Stimulated activated CD8-positive, alpha-beta memory T cell treated with anti-CD3 and anti-CD28 coated beads, Interleukin-7, amount 100 ng/mL, for 4 hours (primary cell): ENCODE measurements around the gene PGAP6.
"Not testable (repeated sequence)": the region's sequence is repeated elsewhere in the genome, so short reads cannot be mapped to it uniquely, and the experiment has no call there.

ENCODE experiments used
- DNase-seq, 2 donors: peaks; one replicate each; pipeline ENCODE4 v3.0.0-alpha.2; 2020; ENCODE audit warnings: low read depth in 2 of 2

The PGAP6 gene

GRCh38 chr16:379183-379960 is 2.4 kb downstream of the PGAP6 start:
- no peak for DNase-seq

GRCh38 chr16:378821-379182 is 3.0 kb downstream of the PGAP6 start:
- no peak for DNase-seq

- DNase-seq: not testable (repeated sequence)
Measured at GRCh38 chr16:378113-378820, 3.5 kb downstream of the PGAP6 start.

- no peak for DNase-seq
Measured at GRCh38 chr16:377419-377951, 4.3 kb downstream of the PGAP6 start.

- no peak for DNase-seq
Measured at GRCh38 chr16:376817-377418, 4.9 kb downstream of the PGAP6 start.

- no peak for DNase-seq
Measured at GRCh38 chr16:375927-376816, 5.6 kb downstream of the PGAP6 start.

- DNase-seq: no peak
Measured at GRCh38 chr16:375212-375611, 6.6 kb downstream of the PGAP6 start.

GRCh38 chr16:374616-374926 is 7.2 kb downstream of the PGAP6 start:
- DNase-seq: no peak

- DNase-seq: no peak
Measured at GRCh38 chr16:373848-374615, 7.7 kb downstream of the PGAP6 start.

GRCh38 chr16:373020-373598 is 8.7 kb downstream of the PGAP6 start:
- DNase-seq: no peak

GRCh38 chr16:372302-372983 is 9.3 kb downstream of the PGAP6 start:
- no peak for DNase-seq

- no peak for DNase-seq
Measured at GRCh38 chr16:371515-372301, 10.1 kb downstream of the PGAP6 start.

- DNase-seq: no peak
Measured at GRCh38 chr16:370979-371514, 10.7 kb downstream of the PGAP6 start.

- peak; percentile 87 to 92 for DNase-seq
Measured at GRCh38 chr16:370443-370842, 11.3 kb downstream of the PGAP6 start, which contains the start of gene MRPL28. MRPL28 (minus strand) TSS chr16:370538; CDS start chr16:370218, 320 bp downstream.

GRCh38 chr16:369866-370436 is 11.8 kb downstream of the PGAP6 start:
- no peak for DNase-seq

- no peak for DNase-seq
Measured at GRCh38 chr16:369275-369865, 12.4 kb downstream of the PGAP6 start.

GRCh38 chr16:368388-369158 is 13.2 kb downstream of the PGAP6 start:
- DNase-seq: no peak
